CD4-positive, alpha-beta T cell (primary cell): ENCODE data around the gene CASZ1. TPM values are rescaled to one million over a fixed set of nuclear protein-coding genes. Genes with fewer than 3 reads are reported as not detected.

ENCODE experiments used
- ATAC-seq: fragments of 200-7000 bp; cut with Tn5 transposase; one replicate; pipeline ENCODE4 v1.10.0; 2022; ENCODE audit warnings: mild to moderate bottlenecking; ENCODE audit not compliant: poor library complexity
- CTCF ChIA-PET: fragments of 350-600 bp; sonication (Branson Sonifier 250); formaldehyde crosslinking; loops from one replicate; lab custom pipeline; 2021; ENCODE audit warnings: antibody characterized with exemption, inconsistent platforms; lab: Charles Lee
- POLR2A ChIA-PET: fragments of 350-600 bp; sonication (Branson Sonifier 250); formaldehyde crosslinking; loops from one replicate; lab custom pipeline; 2021; ENCODE audit warnings: antibody characterized with exemption, inconsistent platforms; lab: Charles Lee
- DNase-seq, 14 experiments: peaks; one replicate each; pipeline ENCODE4 v3.0.0-alpha.2; 2013 to 2020; ENCODE audit warnings: mixed read lengths in 2 of 14
- H3K27ac ChIP-seq, 2 donors: one replicate each; pipeline versions ENCODE4 v1.5.1 to v1.7.0; 2013; ENCODE audit warnings: low read length in 2 of 2, low read depth in 1 of 2, mild to moderate bottlenecking in 1 of 2
- H3K27me3 ChIP-seq, 2 experiments: 1 replicate in 1 of 2; 2 replicates in 1 of 2; pipeline versions ENCODE4 v1.6.1 to v1.7.0; 2013; ENCODE audit warnings: low read length in 2 of 2, control low read depth in 1 of 2, mild to moderate bottlenecking in 1 of 2, moderate library complexity in 1 of 2; ENCODE audit not compliant: insufficient read depth in 2 of 2, control insufficient read depth in 1 of 2
- H3K36me3 ChIP-seq: one replicate; pipeline ENCODE4 v1.6.1; 2013; ENCODE audit warnings: low read length, control low read depth; ENCODE audit not compliant: insufficient read depth
- H3K4me1 ChIP-seq: one replicate; pipeline ENCODE4 v1.6.1; 2013; ENCODE audit warnings: low read length, control low read depth; ENCODE audit not compliant: insufficient read depth
- H3K4me3 ChIP-seq: one replicate; pipeline ENCODE4 v1.5.1; 2013; ENCODE audit warnings: mild to moderate bottlenecking, low read length, moderate library complexity
- H3K9me3 ChIP-seq, 2 experiments: 1 replicate in 1 of 2; 2 replicates in 1 of 2; pipeline versions ENCODE4 v1.6.1 to v1.7.0; 2013; ENCODE audit warnings: low read length in 2 of 2, mild to moderate bottlenecking in 2 of 2, control low read depth in 1 of 2, moderate library complexity in 1 of 2; ENCODE audit not compliant: control insufficient read depth in 1 of 2, insufficient read depth in 1 of 2
- H3K27ac Mint-ChIP-seq: one replicate; pipeline ENCODE4 v1.8.0; 2020; ENCODE audit warnings: mixed read lengths
- H3K27me3 Mint-ChIP-seq: one replicate; pipeline ENCODE4 v1.8.0; 2021; ENCODE audit warnings: mixed read lengths
- H3K36me3 Mint-ChIP-seq: one replicate; pipeline ENCODE4 v1.8.0; 2021; ENCODE audit warnings: low read depth, mixed read lengths
- H3K4me1 Mint-ChIP-seq: one replicate; pipeline ENCODE4 v1.8.0; 2021; ENCODE audit warnings: low read depth, mixed read lengths
- H3K4me3 Mint-ChIP-seq: one replicate; pipeline ENCODE4 v1.8.0; 2020; ENCODE audit warnings: mild to moderate bottlenecking, mixed read lengths
- H3K9me3 Mint-ChIP-seq: one replicate; pipeline ENCODE4 v1.8.0; 2020; ENCODE audit warnings: mixed read lengths
- CTCF ChIP-seq: fragments of 200-600 bp; IDR thresholded peaks from one replicate; pipeline ENCODE4 v1.8.0; 2022; ENCODE audit warnings: antibody characterized with exemption, mild to moderate bottlenecking
- intact Hi-C, 2 experiments: fragments of 100-400 bp; cut with DNase I in 1 of 2; cut with micrococcal nuclease in 1 of 2; formaldehyde crosslinking; loops; one replicate each; pipeline versions ENCODE4 v1.15.1 to v1.9.0; 2023 to 2025; cut with DNase I, micrococcal nuclease
- total RNA-seq, 174 experiments: library from RNA in 2 of 174; stranded (reverse) in 2 of 174; gene quantifications; one replicate each; pipeline ENCODE4 v1.2.3 and lab custom pipeline; 2021 to 2026

CASZ1 gene
- total RNA-seq, 2 experiments from 2014 or later, result 21.8 to 22.8 TPM

- H3K27me3 ChIP-seq, result peaks cover 9 to 11% of the 10 kb centered on the region in 2 experiments
- no peaks in the 10 kb centered on the region for H3K36me3 Mint-ChIP-seq
- no peaks in the 10 kb centered on the region for H3K36me3 ChIP-seq
- H3K9me3 Mint-ChIP-seq, result no peaks in the 10 kb centered on the region
- no peak for TF ChIP-seq CTCF
- CTCF ChIA-PET, result no interaction called here
- DNase-seq, result peak in 3 of 14 experiments; percentile 6 to 11 (median 6)
- H3K9me3 ChIP-seq, result peaks cover 0 to 8% of the 10 kb centered on the region in 2 experiments
- no peak overlapping the region for H3K27ac Mint-ChIP-seq
- no peak overlapping the region for H3K27ac ChIP-seq
- no peak overlapping the region for H3K4me3 Mint-ChIP-seq
- intact Hi-C loops, result no loop called here
- POLR2A ChIA-PET, result no interaction called here
- H3K4me1 Mint-ChIP-seq, result no peaks in the 10 kb centered on the region
- H3K4me1 ChIP-seq, result peaks cover 3% of the 10 kb centered on the region
- ATAC-seq, result no peak
- peaks cover 39% of the 10 kb centered on the region for H3K27me3 Mint-ChIP-seq
- H3K4me3 ChIP-seq, result no peak overlapping the region
These were observed 34.7 kb upstream of the CASZ1 start for GRCh38 chr1:10830961-10831668.

DNA sequence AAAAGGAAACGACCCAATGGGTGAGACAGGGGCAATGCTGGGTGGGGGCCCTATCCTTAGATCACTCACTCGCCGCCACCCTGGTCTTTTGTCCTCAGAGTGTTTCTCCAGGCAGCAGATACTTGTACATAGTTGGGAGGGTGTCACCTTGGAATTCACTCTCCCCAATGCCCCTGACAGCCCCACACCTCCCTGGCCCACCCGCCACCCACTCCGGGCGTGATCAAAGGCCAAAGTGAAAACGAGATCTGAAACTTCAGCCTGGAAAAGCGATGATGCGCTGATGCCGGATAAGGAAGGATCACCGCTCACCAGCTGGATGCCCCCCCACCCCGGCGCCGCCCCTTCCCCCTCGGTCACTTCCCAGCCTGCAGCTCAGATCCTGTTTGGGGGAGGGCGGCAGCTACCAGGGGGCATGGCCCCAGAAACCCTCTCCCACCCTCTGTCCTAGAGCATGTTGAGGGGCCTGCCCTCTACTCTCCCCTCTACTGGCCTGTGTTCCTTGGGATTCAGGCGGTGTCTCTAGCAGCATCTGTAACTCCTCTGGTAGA is 33.6 kb upstream of the CASZ1 start:
- Histone ChIP-seq H3K4me1 (no peaks in the 10 kb centered on the region), H3K27me3 (peaks cover 2 to 4% of the 10 kb centered on the region in 2 experiments), H3K27ac (no peak overlapping the region), H3K4me3 (no peak overlapping the region), H3K9me3 (peaks cover 0 to 5% of the 10 kb centered on the region in 2 experiments), H3K36me3 (no peaks in the 10 kb centered on the region)
- no peak for TF ChIP-seq CTCF
- DNase-seq (no peak), ATAC-seq (no peak)
- H3K36me3 Mint-ChIP-seq, result no peaks in the 10 kb centered on the region
- intact Hi-C loops, result no loop called here
- no peak overlapping the region for H3K27ac Mint-ChIP-seq
- ChIA-PET CTCF (no interaction called here), POLR2A (no interaction called here)
- H3K4me3 Mint-ChIP-seq, result no peak overlapping the region
- peaks cover 40% of the 10 kb centered on the region for H3K27me3 Mint-ChIP-seq
- H3K4me1 Mint-ChIP-seq, result no peaks in the 10 kb centered on the region
- no peaks in the 10 kb centered on the region for H3K9me3 Mint-ChIP-seq

DNA sequence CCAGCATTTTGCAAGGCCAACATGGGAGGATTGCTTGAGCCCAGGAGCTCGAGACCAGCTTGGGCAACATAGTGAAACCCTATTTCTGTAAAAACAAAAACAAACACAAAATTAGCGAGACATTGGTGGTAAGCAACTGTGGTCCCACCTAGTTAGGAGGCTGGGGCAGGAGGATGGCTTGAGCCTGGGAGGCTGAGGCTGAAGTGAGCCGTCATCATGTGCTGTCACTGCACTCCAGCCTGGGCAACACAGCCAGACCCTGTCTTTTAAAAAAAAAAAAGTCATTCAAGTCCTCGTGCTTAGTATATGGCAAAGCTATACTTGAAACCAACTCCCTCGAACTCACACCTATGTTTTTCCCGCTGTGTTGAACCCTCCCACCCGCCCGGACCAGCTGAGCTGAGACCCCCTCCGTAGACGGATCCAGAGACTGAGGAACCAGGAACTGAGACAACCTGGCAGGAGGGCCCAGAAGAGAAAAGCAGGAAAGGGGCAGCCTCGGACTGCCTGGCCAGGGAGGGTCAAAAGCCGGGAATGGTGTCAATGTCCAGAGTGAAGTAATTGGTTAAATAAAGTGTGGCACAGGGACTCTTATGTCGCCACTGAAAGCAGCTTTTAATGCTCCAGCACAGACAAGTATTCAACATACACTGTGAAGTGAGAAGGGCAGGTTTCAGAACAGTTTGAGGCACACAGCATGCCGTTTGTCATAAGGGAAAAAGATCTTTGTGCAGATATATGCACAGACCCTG is 32.8 kb upstream of the CASZ1 start:
- Mint-ChIP-seq H3K27me3 (peaks cover 33% of the 10 kb centered on the region), H3K27ac (no peak overlapping the region), H3K9me3 (no peaks in the 10 kb centered on the region), H3K4me1 (no peaks in the 10 kb centered on the region), H3K36me3 (no peaks in the 10 kb centered on the region), H3K4me3 (no peak overlapping the region)
- Histone ChIP-seq H3K27ac (no peak overlapping the region), H3K9me3 (no peaks in the 10 kb centered on the region), H3K27me3 (peaks cover 0 to 2% of the 10 kb centered on the region in 2 experiments), H3K36me3 (no peaks in the 10 kb centered on the region), H3K4me1 (no peaks in the 10 kb centered on the region), H3K4me3 (no peak overlapping the region)
- intact Hi-C loops, result no loop called here
- POLR2A ChIA-PET, result no interaction called here
- TF ChIP-seq CTCF, result no peak
- no peak for DNase-seq
- ATAC-seq, result no peak
- CTCF ChIA-PET, result no interaction called here
